ENCODE results near the gene NBEA. TPM values are rescaled to one million over a fixed set of nuclear protein-coding genes. Genes with fewer than 3 reads are reported as not detected.
A peak's percentile ranks its signal among the peaks of the same experiment; 100 is the strongest.

The NBEA gene
- total RNA-seq, 5 donors from 2014 or later (not counting 1 experiment from before 2014, with no cell fraction given), result 1.3 to 8.7 (median 3.7) TPM

DNA sequence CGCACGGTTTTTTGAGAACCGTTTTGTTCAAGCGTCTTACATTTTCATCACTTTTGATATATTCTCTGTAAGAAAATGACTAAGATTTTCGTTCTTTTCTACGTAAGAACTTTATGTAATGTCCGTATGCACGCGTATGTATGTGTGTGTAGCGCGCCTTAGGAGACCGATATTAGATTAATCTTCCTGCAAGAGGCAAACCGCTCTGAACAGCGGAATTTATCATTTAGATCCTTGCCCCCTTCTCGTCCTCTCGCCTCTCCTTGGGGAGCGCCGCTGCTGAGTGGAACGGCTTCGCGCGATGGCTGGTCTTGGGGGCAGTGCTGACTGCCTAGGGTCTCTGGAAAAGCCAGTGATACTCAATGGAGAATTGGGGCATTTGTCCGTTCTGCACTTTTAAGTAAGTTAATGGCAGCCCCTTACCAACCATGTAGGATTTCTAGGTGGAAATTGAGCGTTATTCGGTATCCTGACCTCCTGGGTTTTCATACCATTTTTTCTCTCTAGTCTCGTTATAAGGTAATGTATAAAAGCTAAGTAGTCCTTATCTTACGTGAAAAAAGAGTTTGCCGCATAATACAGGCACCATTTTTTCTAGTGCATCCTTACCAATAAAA lies 529.7 kb downstream of the NBEA start:
- Histone ChIP-seq H3K9me3 (no peaks in the 10 kb centered on the region), H3K27ac (ENCODE audit: low read length) (no peak overlapping the region), H3K36me3 (ENCODE audit: control insufficient read depth in 2 of 2, extremely low read depth in 1 of 2, insufficient read depth in 1 of 2, low read length in 1 of 2) (no peaks in the 10 kb centered on the region), H3K4me1 (ENCODE audit: control insufficient read depth in 1 of 2, extremely low read depth in 1 of 2, insufficient read depth in 2 of 2, low read length in 2 of 2) (peaks cover 15 to 29% of the 10 kb centered on the region in 2 experiments), H3K4me3 (ENCODE audit: control insufficient read depth in 1 of 2, extremely low read depth in 1 of 2, low read length in 1 of 2) (peak overlapping the region in 1 of 2 donors; percentile 35), H3K27me3 (replicated peaks in 1 of 2; ENCODE audit: control insufficient read depth in 2 of 2, extremely low read depth in 1 of 2, insufficient read depth in 2 of 2, low read length in 1 of 2) (peaks cover 20 to 36% of the 10 kb centered on the region in 2 experiments)
- peaks cover 25 to 45% (median 34%) of the 10 kb centered on the region in 3 donors for H3K4me1 Mint-ChIP-seq
- ATAC-seq (replicated peaks in 1 of 4), result no peak
- H3K27ac Mint-ChIP-seq, result no peak overlapping the region
- peaks cover 0 to 16% (median 15%) of the 10 kb centered on the region in 3 donors for H3K9me3 Mint-ChIP-seq
- peak overlapping the region in 1 of 3 donors; percentile 54 for H3K4me3 Mint-ChIP-seq
- POLR2A ChIA-PET, result no interaction called here
- no peak for DNase-seq
- H3K36me3 Mint-ChIP-seq, result peaks cover 7% of the 10 kb centered on the region
- peaks cover 57 to 67% of the 10 kb centered on the region in 2 donors for H3K27me3 Mint-ChIP-seq
- 34% methylated on average over 13 of the region's 28 CpGs for WGBS (ENCODE audit: insufficient coverage)
- CTCF ChIA-PET, result no interaction called here

DNA sequence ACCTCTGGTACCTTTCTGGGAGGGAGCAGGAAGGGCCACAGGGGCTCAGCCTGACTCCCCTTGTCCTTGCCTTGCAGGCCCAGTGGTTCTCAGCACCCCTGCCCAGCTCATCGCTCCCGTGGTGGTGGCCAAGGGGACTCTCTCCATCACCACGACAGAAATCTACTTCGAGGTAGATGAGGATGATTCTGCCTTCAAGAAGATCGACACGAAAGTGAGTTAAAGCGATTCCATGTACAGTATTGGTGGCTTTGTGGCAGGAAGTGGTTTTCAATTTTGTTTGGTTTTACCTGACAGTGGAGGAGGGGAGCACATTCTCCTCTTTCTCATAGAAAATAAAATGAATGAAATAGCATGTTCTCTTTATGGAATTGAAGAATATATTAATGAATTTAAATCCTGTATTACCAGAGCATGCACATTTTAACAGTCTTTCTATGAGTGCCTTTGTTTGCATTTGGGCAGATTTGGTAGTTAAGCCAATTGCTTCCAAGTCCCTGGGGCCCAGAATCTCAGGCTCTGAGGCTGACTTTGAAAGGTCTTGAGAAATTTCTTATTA lies 530.3 kb downstream of the NBEA start:
- H3K36me3 ChIP-seq (ENCODE audit: control insufficient read depth in 2 of 2, extremely low read depth in 1 of 2, insufficient read depth in 1 of 2, low read length in 1 of 2), result no peaks in the 10 kb centered on the region
- Mint-ChIP-seq H3K4me1 (peaks cover 25 to 47% (median 39%) of the 10 kb centered on the region in 3 donors), H3K27me3 (peaks cover 63 to 73% of the 10 kb centered on the region in 2 donors), H3K4me3 (no peak overlapping the region), H3K9me3 (peaks cover 0 to 16% (median 15%) of the 10 kb centered on the region in 3 donors), H3K36me3 (peaks cover 7% of the 10 kb centered on the region), H3K27ac (no peak overlapping the region)
- H3K9me3 ChIP-seq, result no peaks in the 10 kb centered on the region
- peak overlapping the region in 1 of 2 donors; percentile 35 for H3K4me3 ChIP-seq (ENCODE audit: control insufficient read depth in 1 of 2, extremely low read depth in 1 of 2, low read length in 1 of 2)
- ATAC-seq (replicated peaks in 1 of 4) (no peak), DNase-seq (no peak)
- no CpG with 5 or more reads among the region's 7 CpGs for WGBS (ENCODE audit: insufficient coverage)
- no peak overlapping the region for H3K27ac ChIP-seq (ENCODE audit: low read length)
- CTCF ChIA-PET, result no interaction called here
- peaks cover 15 to 29% of the 10 kb centered on the region in 2 experiments for H3K4me1 ChIP-seq (ENCODE audit: control insufficient read depth in 1 of 2, extremely low read depth in 1 of 2, insufficient read depth in 2 of 2, low read length in 2 of 2)
- POLR2A ChIA-PET, result no interaction called here
- H3K27me3 ChIP-seq (replicated peaks in 1 of 2; ENCODE audit: control insufficient read depth in 2 of 2, extremely low read depth in 1 of 2, insufficient read depth in 2 of 2, low read length in 1 of 2), result peaks cover 22 to 36% of the 10 kb centered on the region in 2 experiments

DNA sequence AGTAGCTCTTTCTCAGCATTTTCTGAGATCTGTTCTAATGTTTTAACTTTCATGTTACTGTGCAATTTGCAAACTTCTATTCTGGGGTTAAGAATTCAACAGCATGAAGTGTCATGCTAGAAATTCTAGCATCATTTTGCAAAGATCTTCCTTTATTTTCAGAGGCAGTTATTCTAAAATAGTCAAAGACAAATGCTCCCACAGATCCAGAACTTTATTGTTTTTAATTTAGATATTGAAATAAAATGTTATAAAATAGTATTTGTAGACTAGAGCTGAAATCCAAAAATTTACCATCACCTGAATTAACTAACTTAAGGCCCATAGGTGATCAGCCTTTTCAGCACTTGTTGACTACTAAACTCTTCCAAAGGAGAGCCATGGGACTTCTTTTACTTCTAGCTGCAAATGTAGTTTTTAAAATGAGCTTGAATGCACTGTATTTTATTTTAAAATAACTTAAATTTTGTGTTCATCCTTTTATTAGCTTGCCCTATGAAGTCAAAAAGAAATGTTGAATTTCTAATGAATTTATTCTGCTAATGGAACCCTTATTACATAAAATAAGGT lies 531.2 kb downstream of the NBEA start:
- Histone ChIP-seq H3K9me3 (no peaks in the 10 kb centered on the region), H3K27ac (ENCODE audit: low read length) (no peak overlapping the region), H3K4me3 (ENCODE audit: control insufficient read depth in 1 of 2, extremely low read depth in 1 of 2, low read length in 1 of 2) (no peak overlapping the region), H3K27me3 (replicated peaks in 1 of 2; ENCODE audit: control insufficient read depth in 2 of 2, extremely low read depth in 1 of 2, insufficient read depth in 2 of 2, low read length in 1 of 2) (peaks cover 24 to 39% of the 10 kb centered on the region in 2 experiments), H3K4me1 (ENCODE audit: control insufficient read depth in 1 of 2, extremely low read depth in 1 of 2, insufficient read depth in 2 of 2, low read length in 2 of 2) (peaks cover 15 to 29% of the 10 kb centered on the region in 2 experiments), H3K36me3 (ENCODE audit: control insufficient read depth in 2 of 2, extremely low read depth in 1 of 2, insufficient read depth in 1 of 2, low read length in 1 of 2) (no peaks in the 10 kb centered on the region)
- peaks cover 7% of the 10 kb centered on the region for H3K36me3 Mint-ChIP-seq
- DNase-seq (no peak), ATAC-seq (replicated peaks in 1 of 4) (no peak)
- peaks cover 67 to 78% of the 10 kb centered on the region in 2 donors for H3K27me3 Mint-ChIP-seq
- ChIA-PET POLR2A (no interaction called here), CTCF (no interaction called here)
- H3K4me1 Mint-ChIP-seq, result peaks cover 25 to 47% (median 43%) of the 10 kb centered on the region in 3 donors
- no peak overlapping the region for H3K27ac Mint-ChIP-seq
- H3K4me3 Mint-ChIP-seq, result no peak overlapping the region
- H3K9me3 Mint-ChIP-seq, result peaks cover 0 to 14% (median 13%) of the 10 kb centered on the region in 3 donors

- Mint-ChIP-seq H3K9me3 (peaks cover 0 to 12% (median 11%) of the 10 kb centered on the region in 3 donors), H3K27me3 (peaks cover 68 to 77% of the 10 kb centered on the region in 2 donors), H3K4me1 (peaks cover 25 to 48% (median 47%) of the 10 kb centered on the region in 3 donors), H3K36me3 (peaks cover 7% of the 10 kb centered on the region), H3K27ac (no peak overlapping the region), H3K4me3 (no peak overlapping the region)
- ChIA-PET CTCF (no interaction called here), POLR2A (no interaction called here)
- no CpG with 5 or more reads among the region's 2 CpGs for WGBS (ENCODE audit: insufficient coverage)
- H3K27ac ChIP-seq (ENCODE audit: low read length), result no peak overlapping the region
- peaks cover 15 to 34% of the 10 kb centered on the region in 2 experiments for H3K4me1 ChIP-seq (ENCODE audit: control insufficient read depth in 1 of 2, extremely low read depth in 1 of 2, insufficient read depth in 2 of 2, low read length in 2 of 2)
- peaks cover 24 to 41% of the 10 kb centered on the region in 2 experiments for H3K27me3 ChIP-seq (replicated peaks in 1 of 2; ENCODE audit: control insufficient read depth in 2 of 2, extremely low read depth in 1 of 2, insufficient read depth in 2 of 2, low read length in 1 of 2)
- DNase-seq (no peak), ATAC-seq (replicated peaks in 1 of 4) (no peak)
- H3K9me3 ChIP-seq, result no peaks in the 10 kb centered on the region
- H3K4me3 ChIP-seq (ENCODE audit: control insufficient read depth in 1 of 2, extremely low read depth in 1 of 2, low read length in 1 of 2), result no peak overlapping the region
- H3K36me3 ChIP-seq (ENCODE audit: control insufficient read depth in 2 of 2, extremely low read depth in 1 of 2, insufficient read depth in 1 of 2, low read length in 1 of 2), result no peaks in the 10 kb centered on the region
Measured at GRCh38 chr13:35473802-35474201, 531.7 kb downstream of the NBEA start.

GRCh38 chr13:35474496-35475211 lies 532.6 kb downstream of the NBEA start:
- ATAC-seq (replicated peaks in 1 of 4) (no peak), DNase-seq (no peak)
- Histone ChIP-seq H3K9me3 (no peaks in the 10 kb centered on the region), H3K27ac (ENCODE audit: low read length) (no peak overlapping the region), H3K27me3 (replicated peaks in 1 of 2; ENCODE audit: control insufficient read depth in 2 of 2, extremely low read depth in 1 of 2, insufficient read depth in 2 of 2, low read length in 1 of 2) (peaks cover 24 to 44% of the 10 kb centered on the region in 2 experiments), H3K36me3 (ENCODE audit: control insufficient read depth in 2 of 2, extremely low read depth in 1 of 2, insufficient read depth in 1 of 2, low read length in 1 of 2) (no peaks in the 10 kb centered on the region), H3K4me3 (ENCODE audit: control insufficient read depth in 1 of 2, extremely low read depth in 1 of 2, low read length in 1 of 2) (peak overlapping the region in 1 of 2 donors; percentile 87), H3K4me1 (ENCODE audit: control insufficient read depth in 1 of 2, extremely low read depth in 1 of 2, insufficient read depth in 2 of 2, low read length in 2 of 2) (peaks cover 15 to 36% of the 10 kb centered on the region in 2 experiments)
- peaks cover 68 to 78% of the 10 kb centered on the region in 2 donors for H3K27me3 Mint-ChIP-seq
- ChIA-PET POLR2A (no interaction called here), CTCF (no interaction called here)
- WGBS (ENCODE audit: insufficient coverage), result 16% methylated on average over 8 of the region's 17 CpGs
- H3K4me1 Mint-ChIP-seq, result peaks cover 25 to 50% (median 47%) of the 10 kb centered on the region in 3 donors
- peak overlapping the region in 1 of 3 donors; percentile 87 for H3K4me3 Mint-ChIP-seq
- H3K36me3 Mint-ChIP-seq, result peaks cover 7% of the 10 kb centered on the region
- peaks cover 0 to 12% (median 11%) of the 10 kb centered on the region in 3 donors for H3K9me3 Mint-ChIP-seq
- no peak overlapping the region for H3K27ac Mint-ChIP-seq

GRCh38 chr13:35475212-35475959 lies 533.3 kb downstream of the NBEA start:
- ATAC-seq (replicated peaks in 1 of 4) (peak in 1 of 4 experiments; percentile 44), DNase-seq (no peak)
- peaks cover 15 to 36% of the 10 kb centered on the region in 2 experiments for H3K4me1 ChIP-seq (ENCODE audit: control insufficient read depth in 1 of 2, extremely low read depth in 1 of 2, insufficient read depth in 2 of 2, low read length in 2 of 2)
- no peak overlapping the region for H3K27ac Mint-ChIP-seq
- no peak overlapping the region for H3K27ac ChIP-seq (ENCODE audit: low read length)
- POLR2A ChIA-PET, result no interaction called here
- peaks cover 0 to 6% (median 5%) of the 10 kb centered on the region in 3 donors for H3K9me3 Mint-ChIP-seq
- H3K4me3 ChIP-seq (ENCODE audit: control insufficient read depth in 1 of 2, extremely low read depth in 1 of 2, low read length in 1 of 2), result peak overlapping the region; percentile 10 to 87
- H3K36me3 Mint-ChIP-seq, result peaks cover 7% of the 10 kb centered on the region
- H3K4me3 Mint-ChIP-seq, result peak overlapping the region; percentile 65 to 87 (median 66)
- peaks cover 24 to 43% (median 41%) of the 10 kb centered on the region in 3 donors for H3K4me1 Mint-ChIP-seq
- H3K36me3 ChIP-seq (ENCODE audit: control insufficient read depth in 2 of 2, extremely low read depth in 1 of 2, insufficient read depth in 1 of 2, low read length in 1 of 2), result no peaks in the 10 kb centered on the region
- WGBS (ENCODE audit: insufficient coverage), result 12% methylated on average over 40 of the region's 47 CpGs
- peaks cover 19 to 44% of the 10 kb centered on the region in 2 experiments for H3K27me3 ChIP-seq (replicated peaks in 1 of 2; ENCODE audit: control insufficient read depth in 2 of 2, extremely low read depth in 1 of 2, insufficient read depth in 2 of 2, low read length in 1 of 2)
- H3K9me3 ChIP-seq, result no peaks in the 10 kb centered on the region
- CTCF ChIA-PET, result no interaction called here
- peaks cover 61 to 73% of the 10 kb centered on the region in 2 donors for H3K27me3 Mint-ChIP-seq
